Common myeloid progenitor, CD34-positive (primary cell): ENCODE measurements around the gene SET.

Experiments used
- CTCF ChIA-PET: fragments of 350-600 bp; sonication (Branson Sonifier 250); formaldehyde crosslinking; loops from one replicate; lab custom pipeline; 2021; ENCODE audit warnings: antibody characterized with exemption; lab: Charles Lee
- POLR2A ChIA-PET: fragments of 350-600 bp; sonication (Branson Sonifier 250); formaldehyde crosslinking; loops from one replicate; lab custom pipeline; 2021; ENCODE audit warnings: antibody characterized with exemption; lab: Charles Lee
- DNase-seq, 3 donors: peaks; one replicate each; pipeline versions ENCODE4 v3.0.0 to v3.0.0-alpha.2; 2013
- H3K27ac ChIP-seq, 2 experiments: 1 replicate in 1 of 2; 2 replicates in 1 of 2; pipeline ENCODE4 v1.7.0; 2013; ENCODE audit warnings: inconsistent platforms in 2 of 2, low read length in 2 of 2, mild to moderate bottlenecking in 2 of 2, low read depth in 1 of 2, moderate library complexity in 1 of 2; ENCODE audit not compliant: severe bottlenecking in 2 of 2, insufficient read depth in 1 of 2, poor library complexity in 1 of 2
- H3K27me3 ChIP-seq, 5 experiments: replicated peaks in 2 of 5; 1 replicate in 3 of 5; 2 replicates in 2 of 5; pipeline versions ENCODE4 v1.6.1 to v1.7.0; 2013; ENCODE audit warnings: low read length in 4 of 5, mild to moderate bottlenecking in 2 of 5, moderate library complexity in 2 of 5, inconsistent platforms in 1 of 5; ENCODE audit not compliant: insufficient read depth in 5 of 5, control insufficient read depth in 4 of 5
- H3K36me3 ChIP-seq, 4 experiments: 1 replicate in 2 of 4; 2 replicates in 2 of 4; pipeline versions ENCODE4 v1.6.1 to v1.7.0; 2013; ENCODE audit warnings: low read length in 3 of 4, control low read depth in 1 of 4, mild to moderate bottlenecking in 1 of 4; ENCODE audit not compliant: control insufficient read depth in 4 of 4, insufficient read depth in 4 of 4
- H3K4me1 ChIP-seq, 4 experiments: 1 replicate in 3 of 4; 2 replicates in 1 of 4; pipeline versions ENCODE4 v1.6.1 to v1.7.1; 2013; ENCODE audit warnings: low read length in 3 of 4, mild to moderate bottlenecking in 3 of 4, control low read depth in 1 of 4, inconsistent platforms in 1 of 4, moderate library complexity in 1 of 4; ENCODE audit not compliant: control insufficient read depth in 4 of 4, insufficient read depth in 4 of 4; ENCODE audit errors: control extremely low read depth in 1 of 4
- H3K4me3 ChIP-seq, 7 experiments: 1 replicate in 4 of 7; 2 replicates in 3 of 7; pipeline versions ENCODE4 v1.5.1 to v1.7.0; 2013; ENCODE audit warnings: mild to moderate bottlenecking in 7 of 7, low read length in 6 of 7, moderate library complexity in 6 of 7, inconsistent platforms in 2 of 7, low read depth in 2 of 7, control low read depth in 1 of 7; ENCODE audit not compliant: insufficient read depth in 4 of 7, control insufficient read depth in 1 of 7; ENCODE audit errors: extremely low read depth in 1 of 7
- H3K9me3 ChIP-seq, 5 experiments: 1 replicate in 4 of 5; 2 replicates in 1 of 5; pipeline versions ENCODE4 v1.6.1 to v1.7.1; 2013; ENCODE audit warnings: low read length in 4 of 5, mild to moderate bottlenecking in 2 of 5, inconsistent platforms in 1 of 5, low read depth in 1 of 5, moderate library complexity in 1 of 5; ENCODE audit not compliant: control insufficient read depth in 4 of 5, insufficient read depth in 2 of 5; ENCODE audit errors: control extremely low read depth in 1 of 5
- WGBS: methylation state at CpG from one replicate; pipeline ENCODE4 v1.1.5; 2013; ENCODE audit not compliant: insufficient coverage; 5-methylcytosine and 5-hydroxymethylcytosine counted together

Gene SET

DNA sequence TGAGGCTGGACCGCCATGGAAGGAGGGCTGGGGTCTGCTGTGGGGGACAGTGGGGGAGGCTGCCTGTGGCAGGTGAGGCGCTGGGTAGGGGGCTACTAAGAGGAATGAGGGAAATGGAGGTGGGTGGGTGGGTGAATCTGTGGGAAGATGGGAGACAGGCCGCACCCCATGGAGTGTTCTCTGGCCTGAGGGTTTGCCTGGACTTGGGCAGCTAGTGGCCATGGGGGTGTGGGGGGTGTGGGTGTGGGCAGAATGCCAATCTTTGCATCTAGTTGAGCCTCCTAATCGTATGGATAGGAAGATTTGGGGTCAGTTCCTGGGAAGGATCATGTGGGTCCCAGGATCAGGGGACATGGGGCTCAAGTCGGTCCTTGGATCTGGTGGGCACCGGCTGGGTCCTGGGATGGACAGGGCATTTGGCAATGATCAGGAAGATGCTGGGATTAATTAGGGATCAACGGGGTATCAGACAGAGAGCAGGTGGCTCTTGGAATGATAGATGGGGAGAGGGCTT, 34.4 kb downstream of the SET start:
- no peaks in the 10 kb centered on the region for H3K9me3 ChIP-seq
- ChIA-PET POLR2A (interaction anchor here (1.2 kb wide), 1 partner anchor 48 kb away, joined by 3 read pairs; no protein-coding TSS in a partner anchor), CTCF (interaction anchor here (1.5 to 2.4 kb wide), 2 partner anchors 10 to 95 kb away, joined by 5 to 9 read pairs; partner anchors contain the start of gene ENDOG)
- peaks cover 0 to 30% (median 18%) of the 10 kb centered on the region in 4 experiments for H3K4me1 ChIP-seq
- 33% methylated on average over 5 of the region's 7 CpGs for WGBS
- H3K27ac ChIP-seq, result peak overlapping the region; percentile 62 to 79
- no peaks in the 10 kb centered on the region for H3K27me3 ChIP-seq
- H3K36me3 ChIP-seq, result peaks cover 0 to 34% (median 18%) of the 10 kb centered on the region in 4 experiments
- DNase-seq, result no peak
- peak overlapping the region; percentile 66 to 95 (median 85) for H3K4me3 ChIP-seq

GRCh38 chr9:128723866-128724743, 35.1 kb downstream of the SET start, which contains the start of gene ZDHHC12:
ZDHHC12 (minus strand) TSS chr9:128724127; CDS start chr9:128724093, 34 bp downstream.
- ChIA-PET CTCF (interaction anchor here (1.1 to 2.4 kb wide), 3 partner anchors 9 to 94 kb away, joined by 3 to 9 read pairs (median 5); partner anchors contain the start of gene ENDOG), POLR2A (interaction anchor here (0.6 to 1.2 kb wide), 2 partner anchors 47 to 130 kb away, joined by 3 to 4 read pairs; no protein-coding TSS in a partner anchor)
- 3% methylated on average over 45 of the region's 68 CpGs for WGBS
- H3K27ac ChIP-seq, result peak within 1 kb of the TSS; percentile 62 to 79
- H3K36me3 ChIP-seq, result peaks cover 2 to 34% (median 17%) of the 10 kb centered on the region in 4 experiments
- H3K27me3 ChIP-seq, result no peaks in the 10 kb centered on the region
- no peaks in the 10 kb centered on the region for H3K9me3 ChIP-seq
- H3K4me3 ChIP-seq, result peak within 1 kb of the TSS; percentile 66 to 95 (median 85)
- H3K4me1 ChIP-seq, result peaks cover 0 to 30% (median 18%) of the 10 kb centered on the region in 4 experiments
- peak; percentile 97 to 99 (median 99) for DNase-seq

DNA sequence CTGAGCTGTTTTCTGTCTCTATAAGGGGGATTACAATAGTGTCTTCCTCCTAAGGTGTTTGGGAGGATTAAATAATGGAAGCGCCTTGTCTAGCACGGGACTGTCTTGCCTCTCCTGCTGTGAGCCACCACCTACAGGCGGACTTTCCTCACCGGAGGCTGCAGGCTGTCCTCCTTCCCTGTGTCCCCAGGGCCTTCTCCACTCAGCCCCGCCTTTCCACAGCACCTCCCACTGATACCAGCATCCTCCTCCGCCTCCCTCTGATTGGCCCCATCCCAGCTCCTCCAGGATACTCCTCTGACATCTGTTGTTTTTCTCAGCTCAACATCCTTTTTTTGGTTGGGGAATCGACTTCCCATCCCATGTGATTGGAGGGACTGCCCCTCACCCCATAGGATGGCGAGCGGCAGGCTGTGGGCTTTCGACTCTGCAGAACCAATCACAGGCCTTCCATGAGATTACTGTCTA, 35.8 kb downstream of the SET start:
- H3K4me1 ChIP-seq, result peaks cover 0 to 30% (median 18%) of the 10 kb centered on the region in 4 experiments
- DNase-seq, result peak; percentile 22 to 59 (median 59)
- H3K4me3 ChIP-seq, result peak overlapping the region in 6 of 7 experiments; percentile 73 to 95 (median 84)
- POLR2A ChIA-PET, result no interaction called here
- H3K27me3 ChIP-seq, result no peaks in the 10 kb centered on the region
- no peak overlapping the region for H3K27ac ChIP-seq
- CTCF ChIA-PET, result interaction anchor here (1.1 to 2.4 kb wide), 3 partner anchors 9 to 93 kb away, joined by 3 to 9 read pairs (median 5); partner anchors contain the start of gene ENDOG
- WGBS, result 34% methylated on average over 8 of the region's 10 CpGs
- H3K9me3 ChIP-seq, result no peaks in the 10 kb centered on the region
- H3K36me3 ChIP-seq, result peaks cover 3 to 28% (median 15%) of the 10 kb centered on the region in 4 experiments

GRCh38 chr9:128727640-128728248, 38.7 kb downstream of the SET start:
- H3K27ac ChIP-seq, result no peak overlapping the region
- H3K9me3 ChIP-seq, result no peaks in the 10 kb centered on the region
- WGBS, result 89% methylated on average over 5 of the region's 5 CpGs
- no peak for DNase-seq
- H3K36me3 ChIP-seq, result peaks cover 4 to 24% (median 7%) of the 10 kb centered on the region in 4 experiments
- ChIA-PET CTCF (no interaction called here), POLR2A (no interaction called here)
- H3K27me3 ChIP-seq, result no peaks in the 10 kb centered on the region
- H3K4me3 ChIP-seq, result no peak overlapping the region
- H3K4me1 ChIP-seq, result peaks cover 0 to 23% (median 16%) of the 10 kb centered on the region in 4 experiments

DNA sequence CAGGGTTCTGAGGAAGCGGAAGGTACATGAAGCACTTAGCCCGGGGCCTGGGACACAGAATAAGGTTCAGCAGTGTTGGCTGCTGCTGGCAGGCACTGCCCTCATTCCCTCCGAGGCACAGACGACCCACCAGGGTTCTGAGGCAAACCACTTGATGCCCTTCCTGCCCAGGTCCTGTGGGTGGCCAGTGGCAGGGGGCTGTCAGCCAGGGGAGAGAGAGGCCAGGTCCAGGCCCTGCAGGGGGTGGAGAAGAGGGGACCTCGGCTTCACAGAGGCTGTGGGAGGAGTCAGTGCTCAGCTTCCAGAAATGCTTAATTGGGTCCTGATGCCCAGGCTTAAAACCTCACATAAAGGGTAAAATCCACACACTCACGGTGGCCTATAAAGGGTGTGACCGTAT, 39.3 kb downstream of the SET start:
- no peak overlapping the region for H3K27ac ChIP-seq
- no peaks in the 10 kb centered on the region for H3K9me3 ChIP-seq
- H3K36me3 ChIP-seq, result peaks cover 5 to 29% (median 10%) of the 10 kb centered on the region in 4 experiments
- WGBS, result 88% methylated on average over 7 of the region's 7 CpGs
- no peak overlapping the region for H3K4me3 ChIP-seq
- POLR2A ChIA-PET, result no interaction called here
- no peaks in the 10 kb centered on the region for H3K27me3 ChIP-seq
- peaks cover 0 to 17% (median 11%) of the 10 kb centered on the region in 4 experiments for H3K4me1 ChIP-seq
- no peak for DNase-seq
- CTCF ChIA-PET, result no interaction called here

- H3K36me3 ChIP-seq, result peaks cover 5 to 33% (median 10%) of the 10 kb centered on the region in 4 experiments
- CTCF ChIA-PET, result no interaction called here
- no peaks in the 10 kb centered on the region for H3K27me3 ChIP-seq
- H3K9me3 ChIP-seq, result no peaks in the 10 kb centered on the region
- POLR2A ChIA-PET, result interaction anchor here (0.6 kb wide), 1 partner anchor 126 kb away, joined by 3 read pairs; no protein-coding TSS in a partner anchor
- H3K4me3 ChIP-seq, result no peak overlapping the region
- no peak overlapping the region for H3K27ac ChIP-seq
- peaks cover 0 to 11% (median 10%) of the 10 kb centered on the region in 4 experiments for H3K4me1 ChIP-seq
- no peak for DNase-seq
- 84% methylated on average over 4 of the region's 5 CpGs for WGBS
Measured at GRCh38 chr9:128729302-128729701, 40.3 kb downstream of the SET start.
